Measurements from ENCODE around the gene NSMCE3. TPM values are rescaled to one million over a fixed set of nuclear protein-coding genes. Genes with fewer than 3 reads are reported as not detected.

Gene NSMCE3
- total RNA-seq, 3 donors from 2014 or later, result 2.5 to 8.5 (median 3.9) TPM

- DNase-seq, result no peak
- Histone ChIP-seq H3K4me1 (ENCODE audit: low read depth) (no peaks in the 10 kb centered on the region), H3K36me3 (ENCODE audit: low read depth) (no peaks in the 10 kb centered on the region), H3K9me3 (no peaks in the 10 kb centered on the region), H3K4me3 (no peak overlapping the region)
- TF ChIP-seq CTCF (IDR thresholded peaks at IDR 0.05), result no peak
- intact Hi-C loops (cut with DNase I, micrococcal nuclease), result no loop called here
- no peak for ATAC-seq
Measured at GRCh38 chr15:29278436-29279105, 8.9 kb upstream of the NSMCE3 start.

GRCh38 chr15:29276366-29276765 lies 6.7 kb upstream of the NSMCE3 start:
- DNase-seq, result no peak
- H3K9me3 ChIP-seq, result no peaks in the 10 kb centered on the region
- TF ChIP-seq CTCF (IDR thresholded peaks at IDR 0.05), result no peak
- no peaks in the 10 kb centered on the region for H3K36me3 ChIP-seq (ENCODE audit: low read depth)
- no peaks in the 10 kb centered on the region for H3K4me1 ChIP-seq (ENCODE audit: low read depth)
- intact Hi-C loops (cut with DNase I, micrococcal nuclease), result no loop called here
- ATAC-seq, result no peak
- no peak overlapping the region for H3K4me3 ChIP-seq

- DNase-seq (no peak), ATAC-seq (no peak)
- no peak for TF ChIP-seq CTCF (IDR thresholded peaks at IDR 0.05)
- H3K4me3 ChIP-seq, result no peak overlapping the region
- H3K9me3 ChIP-seq, result no peaks in the 10 kb centered on the region
- intact Hi-C loops (cut with DNase I, micrococcal nuclease), result no loop called here
- H3K36me3 ChIP-seq (ENCODE audit: low read depth), result no peaks in the 10 kb centered on the region
- H3K4me1 ChIP-seq (ENCODE audit: low read depth), result no peaks in the 10 kb centered on the region
Measured at GRCh38 chr15:29275855-29276254, 6.2 kb upstream of the NSMCE3 start.

- intact Hi-C loops (cut with DNase I, micrococcal nuclease), result no loop called here
- DNase-seq (no peak), ATAC-seq (no peak)
- Histone ChIP-seq H3K36me3 (ENCODE audit: low read depth) (no peaks in the 10 kb centered on the region), H3K4me1 (ENCODE audit: low read depth) (peaks cover 3% of the 10 kb centered on the region), H3K4me3 (no peak overlapping the region), H3K9me3 (no peaks in the 10 kb centered on the region)
- no peak for TF ChIP-seq CTCF (IDR thresholded peaks at IDR 0.05)
Measured at GRCh38 chr15:29274946-29275345, 5.3 kb upstream of the NSMCE3 start.

- intact Hi-C loops (cut with DNase I, micrococcal nuclease), result no loop called here
- DNase-seq, result no peak
Measured at GRCh38 chr15:29272219-29272618, 2.6 kb upstream of the NSMCE3 start.

More at GRCh38 chr15:29272219-29272618, 2.6 kb upstream of the NSMCE3 start:
- H3K4me1 ChIP-seq (ENCODE audit: low read depth), result peaks cover 9% of the 10 kb centered on the region
- TF ChIP-seq CTCF (IDR thresholded peaks at IDR 0.05), result no peak
- no peaks in the 10 kb centered on the region for H3K36me3 ChIP-seq (ENCODE audit: low read depth)
- H3K4me3 ChIP-seq, result no peak overlapping the region
- no peaks in the 10 kb centered on the region for H3K9me3 ChIP-seq
- ATAC-seq, result no peak

Data from mucosa of descending colon (tissue), 3 donors.